PC-3 (cell line): Measurements from ENCODE around the gene GOSR1.

ENCODE experiments used
- CTCF ChIP-seq: fragments of 300-600 bp; sonication (generic); conservative IDR thresholded peaks from 2 replicates; pipeline ENCODE4 v1.5.1; 2017; ENCODE audit warnings: antibody characterized with exemption, low read depth, mild to moderate bottlenecking, low read length
- EZH2 ChIP-seq: fragments of 300-600 bp; sonication (generic); IDR thresholded peaks from one replicate; pipeline ENCODE4 v1.6.1; 2017; ENCODE audit warnings: antibody characterized with exemption, mild to moderate bottlenecking, low read length; ENCODE audit not compliant: unreplicated experiment

GRCh38 chr17:30576326-30576861 is 99.2 kb downstream of the GOSR1 start:
- TF ChIP-seq CTCF (no peak), EZH2 (no peak)
